ENCODE results near the gene FAM24B.

- no peak for TF ChIP-seq POLR2AphosphoS5 (IDR thresholded peaks at IDR 0.05)
- TF ChIP-seq CTCF (IDR thresholded peaks at IDR 0.05), result no peak
- no peak for TF ChIP-seq EP300 (IDR thresholded peaks at IDR 0.05; ENCODE audit: low read depth)
Measured at GRCh38 chr10:122861711-122862161, 17.6 kb downstream of the FAM24B start.

Measured in transverse colon (tissue), 4 donors.